Nucleus accumbens (tissue), 56 donors: ENCODE results near the gene NR2F2.
"Not testable (repeated sequence)": the region's sequence is repeated elsewhere in the genome, so short reads cannot be mapped to it uniquely, and the experiment has no call there.

ENCODE experiments used
- DNase-seq, 56 donors: peaks; one replicate each; lab custom pipeline; 2025; lab: John Stamatoyannopoulos, UW

NR2F2 gene

DNA sequence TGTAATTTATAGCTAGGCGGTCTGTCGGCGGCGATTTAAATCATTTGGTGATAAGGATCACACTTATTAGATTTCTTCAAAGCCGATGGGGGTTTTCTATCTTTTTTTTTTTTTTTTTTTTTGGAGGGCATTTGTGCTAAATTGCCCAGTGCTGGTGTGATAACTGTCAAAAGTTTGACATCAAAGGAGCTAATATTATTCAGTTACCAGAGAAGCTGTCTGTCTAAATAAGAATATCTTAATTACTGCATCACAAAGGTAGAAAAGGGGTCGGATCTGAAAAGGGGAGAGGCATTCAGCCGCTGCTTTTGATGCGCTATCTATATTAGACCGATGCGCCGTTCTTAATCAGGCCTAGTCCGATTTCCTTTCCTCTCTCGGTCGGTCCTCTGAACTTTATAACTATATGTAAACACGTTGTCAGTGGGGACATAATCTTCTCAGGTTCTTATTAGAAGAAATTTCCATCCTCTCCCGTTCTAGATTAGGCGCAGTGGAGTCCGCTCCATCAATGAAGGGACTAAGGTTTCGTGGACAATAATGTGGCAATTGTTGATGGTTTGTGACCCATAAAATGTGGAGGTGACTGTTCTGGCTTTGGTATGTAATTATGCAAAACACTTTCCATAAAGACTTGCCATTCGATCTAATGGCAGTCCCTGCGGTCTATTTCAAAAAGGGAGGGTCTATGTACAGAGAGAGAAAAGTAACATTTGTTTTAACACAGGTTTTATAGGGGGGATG is 31.7 kb downstream of the NR2F2 start:
- no peak for DNase-seq

DNA sequence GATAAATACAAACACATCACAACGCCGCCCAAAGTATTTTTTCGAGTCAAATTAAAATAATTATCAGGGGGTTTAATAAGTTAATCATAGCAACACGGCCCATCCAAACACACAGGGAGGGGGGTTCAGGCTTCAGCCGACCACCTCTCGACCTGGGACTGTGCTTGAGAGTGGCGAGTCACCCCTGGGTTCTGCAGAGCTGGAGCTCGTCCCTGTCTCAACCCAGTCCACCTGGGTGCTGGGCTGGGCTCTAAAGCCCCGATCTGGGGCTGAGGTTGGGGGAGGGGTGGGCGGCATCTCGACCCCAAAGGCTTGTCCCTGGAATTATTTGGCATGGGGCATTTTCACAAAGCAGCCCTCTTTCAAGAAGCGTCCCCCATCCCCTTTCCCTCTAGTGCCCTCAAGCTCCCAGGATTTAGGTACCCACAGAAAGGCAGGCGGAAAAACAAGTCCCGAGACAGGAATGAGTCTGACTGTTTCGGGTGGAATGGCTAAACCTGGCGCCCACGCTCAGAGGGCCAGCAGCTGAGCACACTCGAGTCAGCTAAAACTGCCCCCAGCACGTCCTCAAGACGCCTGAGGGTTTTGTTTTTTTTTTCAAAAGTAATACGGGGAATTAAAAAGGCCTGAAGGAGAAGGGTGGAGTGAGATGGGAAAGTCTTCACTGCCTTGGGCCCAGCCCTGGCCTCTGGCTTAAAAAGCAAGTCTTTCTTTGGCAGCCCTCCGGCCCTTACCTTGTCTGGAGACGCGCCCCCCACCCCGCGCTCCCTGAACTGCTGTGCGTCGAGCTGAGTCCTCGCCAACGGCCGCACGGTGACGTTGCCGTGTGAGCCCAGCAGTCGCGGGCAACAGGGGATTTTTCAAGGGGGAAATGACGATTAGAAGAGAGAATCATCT is 32.5 kb downstream of the NR2F2 start:
- no peak for DNase-seq

DNA sequence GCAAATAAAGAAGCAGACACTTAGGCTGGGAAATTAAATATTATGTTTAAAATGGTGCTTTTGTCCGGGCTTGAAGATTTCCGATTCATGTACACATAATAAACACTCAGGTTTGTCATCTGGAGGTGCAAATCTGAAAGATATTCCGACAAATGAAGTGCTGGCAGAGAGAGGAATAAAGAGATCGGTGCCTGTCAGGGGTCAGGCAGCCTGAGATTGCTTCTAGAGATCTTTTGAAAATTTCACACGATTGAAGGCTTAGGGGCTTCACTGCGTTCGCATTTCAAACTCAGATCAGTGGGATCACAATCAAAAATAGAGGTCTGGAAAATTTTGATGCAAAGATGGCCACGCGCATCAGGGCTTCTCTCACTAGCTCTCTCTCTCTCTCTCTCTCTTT is 33.2 kb downstream of the NR2F2 start:
- DNase-seq, result no peak

DNA sequence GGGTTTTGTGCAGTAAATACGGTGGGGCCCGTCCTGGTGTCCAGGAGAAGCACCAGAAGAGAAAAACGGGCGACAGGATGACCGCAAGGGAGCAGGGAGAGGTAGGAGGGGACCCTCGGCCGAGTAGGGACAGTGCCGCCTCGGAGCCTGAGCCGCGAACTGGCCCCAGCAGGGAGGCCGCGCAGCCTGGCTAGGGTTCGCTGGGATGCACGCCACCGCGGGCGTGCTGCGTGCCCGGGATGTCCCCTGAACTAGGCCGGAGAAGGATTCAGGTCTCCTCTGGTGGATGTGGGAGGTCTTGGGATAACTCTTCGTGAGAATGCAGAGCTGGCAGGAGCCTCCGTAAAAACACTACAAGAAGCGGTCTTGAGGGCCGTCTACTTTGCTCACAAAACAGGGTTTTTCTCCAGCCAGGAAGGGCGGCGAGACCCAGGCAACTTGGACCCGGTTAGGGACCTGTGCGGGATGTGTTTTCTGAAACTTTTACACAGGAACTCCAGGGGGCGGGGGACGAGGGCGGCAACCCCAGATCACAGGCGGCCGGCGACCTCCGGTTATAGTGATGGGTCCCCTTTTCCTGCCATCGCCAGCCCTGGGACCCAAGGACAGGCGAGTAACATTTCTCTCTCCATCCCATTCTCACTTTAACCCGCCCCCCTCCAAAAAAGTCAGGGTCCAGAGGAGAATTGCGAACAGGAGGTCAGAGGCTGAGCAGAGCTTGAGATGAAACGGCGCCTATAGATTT is 35.5 kb downstream of the NR2F2 start:
- DNase-seq, result no peak

DNA sequence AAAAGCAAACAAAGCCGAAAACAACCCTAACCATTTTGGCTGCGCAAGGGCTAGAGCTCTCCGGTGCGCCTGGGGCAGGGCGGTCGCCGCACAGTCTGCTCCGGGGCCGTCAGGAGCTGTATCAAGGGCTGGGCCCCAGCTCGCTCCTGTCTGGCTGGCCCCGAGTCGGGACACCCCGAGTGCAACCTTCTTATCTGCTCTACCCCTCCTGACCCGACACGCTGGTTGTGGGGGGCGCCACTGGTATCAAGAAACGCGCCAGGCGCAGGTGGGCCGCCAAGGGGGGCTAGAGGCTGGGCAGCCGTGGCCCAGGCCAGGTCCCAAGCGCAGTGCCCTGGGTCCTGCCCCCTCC is 36.0 kb downstream of the NR2F2 start:
- DNase-seq, result no peak

DNA sequence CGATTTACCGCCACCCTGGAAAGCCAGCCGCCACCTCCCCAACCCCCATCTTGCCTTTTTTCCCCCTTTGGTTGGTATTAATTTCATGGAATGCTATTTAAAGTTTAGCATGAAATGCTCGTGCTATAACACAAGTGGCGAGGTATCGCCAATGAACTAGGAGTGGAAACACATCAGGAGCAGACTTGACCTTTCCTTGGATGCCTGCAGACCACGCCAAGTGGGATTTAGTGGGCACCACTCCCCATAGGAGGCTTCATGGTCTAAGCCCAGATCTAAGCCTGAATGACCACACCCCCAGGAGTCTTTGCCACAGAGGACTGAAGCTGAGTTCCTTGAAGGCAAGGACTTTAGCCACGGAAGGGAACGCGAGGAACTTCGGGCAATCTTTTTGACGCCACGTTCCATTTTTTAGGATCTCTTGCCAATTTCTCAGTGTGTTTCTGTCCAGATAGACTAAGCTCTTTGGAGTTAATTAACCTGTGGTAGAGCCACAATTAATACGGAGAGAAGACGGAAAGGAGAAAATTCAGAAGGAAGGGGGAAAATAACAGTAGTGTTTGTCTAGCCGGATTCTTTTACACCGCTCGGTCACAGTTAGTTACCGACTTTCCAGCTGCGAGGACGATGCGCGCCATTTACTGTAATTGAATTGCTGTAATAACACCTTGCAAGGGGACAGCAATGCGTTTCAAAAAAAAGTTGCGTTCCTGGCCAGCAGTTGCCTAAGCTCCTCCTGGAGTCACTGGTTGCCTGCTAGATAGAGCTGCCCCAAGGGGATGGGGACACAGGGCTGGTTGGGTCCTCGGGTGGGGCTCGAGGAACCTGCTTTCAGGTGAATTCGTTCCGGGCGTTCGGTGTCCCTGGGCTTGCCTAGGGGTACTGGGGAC is 37.1 kb downstream of the NR2F2 start:
- no peak for DNase-seq

DNA sequence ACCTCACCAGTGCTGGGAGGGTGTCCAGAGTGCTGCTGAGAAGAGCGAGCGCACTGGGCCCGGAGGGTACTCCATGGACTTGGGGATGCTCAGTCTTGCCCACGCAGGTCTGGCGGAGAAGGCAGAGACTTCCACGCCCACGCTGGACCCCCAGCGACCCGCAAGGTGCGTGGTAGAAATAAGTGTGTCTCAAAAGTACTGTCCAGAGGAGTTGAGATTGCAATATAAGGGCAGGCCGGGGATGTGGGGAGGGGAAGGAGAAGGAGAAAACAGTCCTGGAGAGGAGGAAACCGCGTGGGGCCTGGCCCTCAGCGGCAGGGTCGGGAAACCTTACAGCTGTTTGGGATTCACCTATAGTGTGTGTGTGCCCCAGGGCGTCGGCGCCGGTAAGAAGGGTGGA is 38.9 kb downstream of the NR2F2 start:
- DNase-seq, result no peak

DNA sequence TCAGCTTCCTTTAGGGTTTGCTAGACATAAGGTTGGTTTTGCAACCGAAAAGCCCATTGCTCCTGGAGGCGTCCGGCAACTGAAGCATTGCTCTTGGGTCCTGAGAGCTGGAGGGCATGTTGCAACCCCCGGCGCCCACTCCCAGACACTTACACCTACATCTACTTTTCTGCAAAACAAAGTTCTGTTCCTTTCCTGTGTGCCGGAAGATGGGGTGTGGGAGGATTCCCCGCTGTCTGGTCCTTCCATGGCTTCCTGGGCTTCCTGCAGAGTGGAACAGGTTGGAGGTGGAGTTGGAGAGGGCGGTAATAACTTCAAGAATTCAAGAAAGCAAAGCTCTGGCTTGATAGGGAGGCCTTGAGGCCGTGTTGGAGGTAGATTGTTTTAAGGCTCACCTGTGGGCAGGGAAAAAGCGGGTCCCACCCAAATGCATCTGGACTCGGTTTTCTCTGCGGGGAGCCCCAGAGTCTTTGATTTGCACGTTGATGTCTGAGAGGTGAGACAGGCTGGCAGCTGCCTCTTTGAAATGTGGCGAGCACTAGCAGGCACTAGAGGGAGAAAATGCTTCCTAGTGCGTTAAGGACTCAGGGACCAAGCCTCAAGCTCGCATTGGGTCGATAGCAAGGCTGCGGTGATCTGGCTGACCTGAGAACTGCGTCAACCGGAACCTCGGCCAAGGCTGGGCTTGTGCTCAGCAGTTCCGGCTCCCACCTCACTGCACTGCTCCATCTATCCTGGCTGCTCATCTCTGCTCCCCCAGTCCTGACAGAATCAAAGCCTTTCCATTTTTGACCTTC is 39.5 kb downstream of the NR2F2 start:
- DNase-seq, result no peak

DNA sequence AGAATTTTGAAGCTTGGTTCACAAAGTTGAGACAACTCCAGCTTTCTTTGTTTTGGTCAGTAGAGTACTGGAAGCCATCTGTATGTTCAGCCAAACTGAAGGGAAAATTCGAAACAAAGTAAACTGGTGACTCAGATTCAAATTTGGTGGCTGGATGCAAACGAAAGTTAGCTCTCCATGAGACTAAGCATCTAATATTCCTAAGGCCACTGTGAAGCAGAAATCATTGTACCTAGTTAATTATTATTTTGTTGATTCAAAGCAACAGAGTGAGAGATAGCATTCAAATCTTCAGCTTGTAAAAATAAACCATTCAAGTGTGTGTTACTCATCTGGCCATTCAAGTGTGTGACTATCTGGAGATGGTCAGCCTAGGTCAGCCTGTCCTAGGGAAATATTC is 42.1 kb downstream of the NR2F2 start:
- no peak for DNase-seq

DNA sequence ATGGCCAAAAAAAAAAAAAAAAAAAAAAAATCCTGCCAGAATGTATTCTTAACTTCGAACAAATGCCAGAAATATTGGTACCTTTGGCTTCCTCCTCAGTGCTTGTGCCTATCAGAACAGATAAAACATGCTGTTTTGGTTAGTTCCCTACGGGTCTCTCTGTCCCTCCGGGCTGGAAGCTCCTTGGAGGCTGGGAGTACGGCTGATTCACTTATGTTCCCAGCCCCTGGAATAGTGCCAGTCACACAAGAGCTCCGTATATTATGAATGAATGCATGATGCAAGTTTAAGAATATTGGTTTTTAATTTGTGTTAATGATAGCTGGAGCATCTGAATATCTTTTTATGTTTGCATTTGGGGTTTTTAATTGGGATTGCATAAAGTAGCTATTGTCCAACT is 44.0 kb downstream of the NR2F2 start:
- no peak for DNase-seq

DNA sequence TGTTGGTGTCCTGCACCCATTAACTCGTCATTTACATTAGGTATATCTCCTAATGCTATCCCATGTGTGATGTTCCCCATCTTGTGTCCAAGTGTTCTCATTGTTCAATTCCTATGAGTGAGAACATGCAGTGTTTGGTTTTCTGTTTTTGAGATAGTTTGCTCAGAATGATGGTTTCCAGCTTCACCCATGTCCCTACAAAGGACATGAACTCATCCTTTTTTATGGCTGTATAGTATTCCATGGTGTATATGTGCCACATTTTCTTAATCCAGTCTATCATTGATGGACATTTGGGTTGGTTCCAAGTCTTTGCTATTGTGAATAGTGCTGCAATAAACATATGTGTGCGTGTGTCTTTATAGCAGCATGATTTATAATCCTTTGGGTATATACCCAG is 49.1 kb downstream of the NR2F2 start:
- DNase-seq, result not testable (repeated sequence)

DNA sequence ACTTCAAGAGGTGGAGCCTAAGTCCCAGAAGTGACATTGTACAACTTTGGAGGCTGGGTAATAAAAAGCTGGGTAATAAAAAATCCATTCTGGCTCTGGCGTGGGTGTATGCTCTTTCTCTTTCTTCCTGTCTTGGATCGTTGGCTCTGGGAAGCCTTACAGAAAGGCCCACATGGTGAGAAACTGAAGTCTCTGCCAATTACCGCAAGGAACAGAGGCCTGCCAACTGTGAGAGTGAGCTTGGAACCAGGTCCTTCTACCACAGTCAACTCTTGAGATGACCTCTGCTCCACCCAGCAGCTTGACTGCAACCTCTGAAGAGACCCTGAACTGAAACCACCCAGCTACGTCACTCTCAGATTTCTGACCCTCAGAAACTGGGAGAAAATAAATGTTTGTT is 51.0 kb downstream of the NR2F2 start:
- no peak for DNase-seq

DNA sequence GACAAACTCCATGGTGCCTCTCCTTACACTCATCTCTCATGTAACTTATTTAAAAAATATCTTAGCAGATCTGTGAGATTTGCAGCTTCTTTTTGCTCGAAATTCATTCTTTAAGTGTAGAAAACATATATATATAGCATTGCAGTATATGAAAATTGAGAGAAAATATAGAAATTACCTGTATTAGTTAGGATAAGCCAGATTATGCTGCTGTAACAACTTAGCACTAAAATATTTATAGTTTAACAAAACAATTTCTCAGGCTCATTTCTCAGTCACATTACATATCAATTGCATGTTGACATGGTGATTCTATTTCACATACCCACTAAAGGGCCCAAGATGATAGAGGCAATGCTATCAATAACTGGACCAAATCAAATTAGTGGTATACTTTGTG is 54.7 kb downstream of the NR2F2 start:
- no peak for DNase-seq

DNA sequence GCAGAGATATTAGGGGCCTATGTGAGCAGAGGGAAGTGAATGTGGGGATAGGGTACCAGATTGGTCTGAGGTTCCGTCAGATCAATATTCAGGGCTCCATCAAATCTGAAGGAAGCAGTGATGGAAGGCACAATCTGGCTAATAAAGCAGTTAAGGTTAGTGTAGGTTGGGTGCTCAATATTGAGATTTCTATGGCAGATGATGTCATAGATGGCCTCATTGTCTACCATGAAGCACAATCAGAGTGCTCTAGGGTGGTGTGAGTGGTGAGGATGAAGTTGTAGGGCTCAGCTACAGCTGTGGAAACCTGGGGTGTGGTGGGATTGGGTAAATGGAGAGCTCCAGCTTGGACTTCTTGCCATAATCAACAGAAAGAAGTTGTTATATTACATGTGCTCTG is 58.2 kb downstream of the NR2F2 start:
- no peak for DNase-seq
